Neural progenitor cell (in vitro differentiated cells): Measurements from ENCODE around the gene CNOT6L.

Experiments
- EZH2 ChIP-seq: fragments of 200-600 bp; sonication (generic); IDR thresholded peaks from 2 replicates; pipeline ENCODE4 v1.6.1; 2017; ENCODE audit warnings: antibody characterized with exemption, mild to moderate bottlenecking, moderate library complexity
- EZH2phosphoT487 ChIP-seq: fragments of 200-600 bp; sonication (generic); IDR thresholded peaks from 2 replicates; pipeline ENCODE4 v1.6.1; 2017; ENCODE audit warnings: antibody characterized with exemption
- TF ChIP-seq, protein P1 (sequence below): fragments of 200-600 bp; sonication (generic); IDR thresholded peaks from 2 replicates; pipeline ENCODE4 v1.5.1; 2017; ENCODE audit warnings: antibody characterized with exemption, mild to moderate bottlenecking

DNA sequence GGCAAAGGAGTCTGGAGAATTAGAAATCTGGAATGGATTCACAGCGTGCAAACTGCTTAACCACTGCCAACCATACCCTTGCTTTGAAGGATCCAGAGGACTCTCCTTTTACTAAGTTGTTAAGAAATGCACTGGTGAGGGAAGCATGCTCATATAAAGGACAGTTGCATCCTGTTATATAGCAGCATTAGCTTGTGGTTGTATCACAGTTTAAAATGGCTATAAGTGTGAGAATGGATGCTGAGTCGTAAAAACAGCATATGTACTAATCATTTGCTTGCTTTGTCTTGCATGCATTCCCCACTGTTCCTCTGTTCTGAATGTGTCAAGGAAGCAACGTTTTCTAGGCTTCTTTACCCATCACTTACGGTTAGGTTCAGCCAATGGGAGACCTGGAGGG is 112.5 kb downstream of the CNOT6L start:
- TF ChIP-seq, protein P1, sequence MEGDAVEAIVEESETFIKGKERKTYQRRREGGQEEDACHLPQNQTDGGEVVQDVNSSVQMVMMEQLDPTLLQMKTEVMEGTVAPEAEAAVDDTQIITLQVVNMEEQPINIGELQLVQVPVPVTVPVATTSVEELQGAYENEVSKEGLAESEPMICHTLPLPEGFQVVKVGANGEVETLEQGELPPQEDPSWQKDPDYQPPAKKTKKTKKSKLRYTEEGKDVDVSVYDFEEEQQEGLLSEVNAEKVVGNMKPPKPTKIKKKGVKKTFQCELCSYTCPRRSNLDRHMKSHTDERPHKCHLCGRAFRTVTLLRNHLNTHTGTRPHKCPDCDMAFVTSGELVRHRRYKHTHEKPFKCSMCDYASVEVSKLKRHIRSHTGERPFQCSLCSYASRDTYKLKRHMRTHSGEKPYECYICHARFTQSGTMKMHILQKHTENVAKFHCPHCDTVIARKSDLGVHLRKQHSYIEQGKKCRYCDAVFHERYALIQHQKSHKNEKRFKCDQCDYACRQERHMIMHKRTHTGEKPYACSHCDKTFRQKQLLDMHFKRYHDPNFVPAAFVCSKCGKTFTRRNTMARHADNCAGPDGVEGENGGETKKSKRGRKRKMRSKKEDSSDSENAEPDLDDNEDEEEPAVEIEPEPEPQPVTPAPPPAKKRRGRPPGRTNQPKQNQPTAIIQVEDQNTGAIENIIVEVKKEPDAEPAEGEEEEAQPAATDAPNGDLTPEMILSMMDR = no peak
- TF ChIP-seq EZH2phosphoT487 (no peak), EZH2 (no peak)
